ENCODE data around the gene IQCH.

- TF ChIP-seq EZH2 (IDR thresholded peaks at IDR 0.05; ENCODE audit: insufficient read depth, poor library complexity, severe bottlenecking) (no peak), EZH2phosphoT487 (IDR thresholded peaks at IDR 0.05; ENCODE audit: insufficient read depth, low read depth) (peak; percentile 93)
Measured at GRCh38 chr15:67504796-67505195, 250.2 kb downstream of the IQCH start.
